Parathyroid adenoma (tissue), 2 donors: ENCODE results near the gene GALNT11.

Source experiments
- H2AFZ ChIP-seq: fragments of 300-600 bp; sonication (generic); one replicate; pipeline ENCODE4 v1.7.0; 2017; ENCODE audit warnings: antibody characterized with exemption, mild to moderate bottlenecking
- H3K27ac ChIP-seq: fragments of 300-600 bp; sonication (generic); one replicate; pipeline ENCODE4 v1.7.0; 2017
- H3K27me3 ChIP-seq: fragments of 300-600 bp; sonication (generic); one replicate; pipeline ENCODE4 v1.7.0; 2017; ENCODE audit warnings: low read length; ENCODE audit not compliant: control insufficient read depth, insufficient read depth
- H3K36me3 ChIP-seq: fragments of 300-600 bp; sonication (generic); one replicate; pipeline ENCODE4 v1.7.0; 2017; ENCODE audit warnings: low read length; ENCODE audit not compliant: control insufficient read depth, insufficient read depth
- H3K4me1 ChIP-seq: fragments of 300-600 bp; sonication (generic); one replicate; pipeline ENCODE4 v1.7.0; 2017; ENCODE audit warnings: control low read depth
- H3K4me2 ChIP-seq: fragments of 300-600 bp; sonication (generic); one replicate; pipeline ENCODE4 v1.7.0; 2017; ENCODE audit warnings: low read length
- H3K4me3 ChIP-seq: fragments of 300-600 bp; sonication (generic); one replicate; pipeline ENCODE4 v1.7.0; 2017; ENCODE audit warnings: low read depth, low read length
- H3K79me2 ChIP-seq: fragments of 300-600 bp; sonication (generic); one replicate; pipeline ENCODE4 v1.7.0; 2017; ENCODE audit warnings: control low read depth
- H3K9ac ChIP-seq: fragments of 300-600 bp; sonication (generic); one replicate; pipeline ENCODE4 v1.7.0; 2017; ENCODE audit warnings: mild to moderate bottlenecking
- H3K9me3 ChIP-seq: fragments of 300-600 bp; sonication (generic); one replicate; pipeline ENCODE4 v1.7.0; 2017; ENCODE audit warnings: low read length; ENCODE audit not compliant: control insufficient read depth
- TF ChIP-seq, protein P1 (sequence below): fragments of 300-600 bp; sonication (generic); IDR thresholded peaks from one replicate; pipeline ENCODE4 v1.7.0; 2017; ENCODE audit warnings: antibody characterized with exemption, mild to moderate bottlenecking
- donor health status: primary hyperparathyroidism.

The GALNT11 gene

GRCh38 chr7:152144557-152145245, 119.2 kb downstream of the GALNT11 start:
- Histone ChIP-seq H3K4me3 (no peak overlapping the region), H3K27ac (no peak overlapping the region), H3K27me3 (no peaks in the 10 kb centered on the region), H3K36me3 (no peaks in the 10 kb centered on the region), H3K4me1 (peaks cover 6% of the 10 kb centered on the region), H3K9me3 (no peaks in the 10 kb centered on the region), H3K4me2 (no peak overlapping the region), H3K9ac (no peak overlapping the region), H3K79me2 (no peaks in the 10 kb centered on the region), H2AFZ (no peak overlapping the region)
- TF ChIP-seq, protein P1, sequence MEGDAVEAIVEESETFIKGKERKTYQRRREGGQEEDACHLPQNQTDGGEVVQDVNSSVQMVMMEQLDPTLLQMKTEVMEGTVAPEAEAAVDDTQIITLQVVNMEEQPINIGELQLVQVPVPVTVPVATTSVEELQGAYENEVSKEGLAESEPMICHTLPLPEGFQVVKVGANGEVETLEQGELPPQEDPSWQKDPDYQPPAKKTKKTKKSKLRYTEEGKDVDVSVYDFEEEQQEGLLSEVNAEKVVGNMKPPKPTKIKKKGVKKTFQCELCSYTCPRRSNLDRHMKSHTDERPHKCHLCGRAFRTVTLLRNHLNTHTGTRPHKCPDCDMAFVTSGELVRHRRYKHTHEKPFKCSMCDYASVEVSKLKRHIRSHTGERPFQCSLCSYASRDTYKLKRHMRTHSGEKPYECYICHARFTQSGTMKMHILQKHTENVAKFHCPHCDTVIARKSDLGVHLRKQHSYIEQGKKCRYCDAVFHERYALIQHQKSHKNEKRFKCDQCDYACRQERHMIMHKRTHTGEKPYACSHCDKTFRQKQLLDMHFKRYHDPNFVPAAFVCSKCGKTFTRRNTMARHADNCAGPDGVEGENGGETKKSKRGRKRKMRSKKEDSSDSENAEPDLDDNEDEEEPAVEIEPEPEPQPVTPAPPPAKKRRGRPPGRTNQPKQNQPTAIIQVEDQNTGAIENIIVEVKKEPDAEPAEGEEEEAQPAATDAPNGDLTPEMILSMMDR, result no peak

GRCh38 chr7:152145853-152146466, 120.5 kb downstream of the GALNT11 start:
- Histone ChIP-seq H3K36me3 (no peaks in the 10 kb centered on the region), H3K4me2 (no peak overlapping the region), H3K79me2 (no peaks in the 10 kb centered on the region), H3K4me1 (peaks cover 6% of the 10 kb centered on the region), H3K27ac (no peak overlapping the region), H3K27me3 (no peaks in the 10 kb centered on the region), H2AFZ (no peak overlapping the region), H3K4me3 (no peak overlapping the region), H3K9me3 (no peaks in the 10 kb centered on the region), H3K9ac (no peak overlapping the region)
- TF ChIP-seq, protein P1, result peak; percentile 53

DNA sequence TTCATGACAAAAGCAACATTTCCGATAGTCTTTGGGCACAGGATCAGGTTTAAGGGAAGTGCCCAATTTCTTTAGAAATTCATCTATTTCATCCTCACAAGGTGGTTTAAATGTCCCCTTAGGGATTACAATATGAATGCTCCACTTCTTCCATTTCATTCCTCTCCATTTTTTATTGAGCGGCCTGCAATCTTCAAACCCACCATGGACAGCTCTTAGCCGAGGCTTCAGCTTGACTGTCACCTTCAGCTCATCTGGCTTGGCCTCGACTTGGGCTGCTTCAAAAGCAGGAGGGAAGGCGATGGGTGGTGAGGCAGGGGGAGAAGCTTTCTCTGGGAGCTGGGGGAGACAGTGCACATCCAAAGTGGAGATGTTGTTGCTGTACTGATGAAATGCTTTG, 123.2 kb downstream of the GALNT11 start:
- no peaks in the 10 kb centered on the region for H3K36me3 ChIP-seq
- H3K27ac ChIP-seq, result no peak overlapping the region
- TF ChIP-seq, protein P1, result no peak
- no peak overlapping the region for H3K4me3 ChIP-seq
- H3K4me2 ChIP-seq, result no peak overlapping the region
- H3K9ac ChIP-seq, result no peak overlapping the region
- H3K27me3 ChIP-seq, result no peaks in the 10 kb centered on the region
- peaks cover under 1% of the 10 kb centered on the region for H3K4me1 ChIP-seq
- H2AFZ ChIP-seq, result no peak overlapping the region
- no peaks in the 10 kb centered on the region for H3K9me3 ChIP-seq
- no peaks in the 10 kb centered on the region for H3K79me2 ChIP-seq

GRCh38 chr7:152149363-152149762, 123.9 kb downstream of the GALNT11 start:
- no peak overlapping the region for H3K9ac ChIP-seq
- no peaks in the 10 kb centered on the region for H3K9me3 ChIP-seq
- H3K4me2 ChIP-seq, result no peak overlapping the region
- no peak overlapping the region for H3K27ac ChIP-seq
- H3K4me3 ChIP-seq, result no peak overlapping the region
- no peak overlapping the region for H2AFZ ChIP-seq
- no peaks in the 10 kb centered on the region for H3K4me1 ChIP-seq
- TF ChIP-seq, protein P1, result no peak
- no peaks in the 10 kb centered on the region for H3K36me3 ChIP-seq
- H3K79me2 ChIP-seq, result no peaks in the 10 kb centered on the region
- no peaks in the 10 kb centered on the region for H3K27me3 ChIP-seq

DNA sequence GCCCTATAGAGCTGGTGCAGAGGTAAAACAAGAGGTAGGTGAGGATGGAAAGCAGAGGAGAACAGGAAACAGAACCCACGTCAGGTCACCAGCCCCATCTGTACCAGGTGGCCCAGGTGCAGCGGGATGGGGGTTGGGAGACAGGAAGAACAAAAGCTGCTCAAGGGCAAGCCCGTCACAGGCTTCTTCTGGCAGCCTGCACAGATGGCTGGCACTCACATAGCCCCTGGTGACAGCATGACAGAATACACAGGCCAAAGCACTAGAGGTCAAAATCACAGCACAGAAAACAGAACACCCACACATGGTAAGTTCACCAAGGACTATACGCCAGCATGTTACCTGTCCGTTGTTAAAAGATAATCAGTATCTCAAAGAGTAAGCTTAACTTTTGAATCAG, 126.8 kb downstream of the GALNT11 start:
- no peak overlapping the region for H3K27ac ChIP-seq
- H3K36me3 ChIP-seq, result no peaks in the 10 kb centered on the region
- no peak overlapping the region for H3K4me2 ChIP-seq
- no peaks in the 10 kb centered on the region for H3K9me3 ChIP-seq
- H2AFZ ChIP-seq, result no peak overlapping the region
- no peak overlapping the region for H3K9ac ChIP-seq
- no peaks in the 10 kb centered on the region for H3K27me3 ChIP-seq
- no peaks in the 10 kb centered on the region for H3K79me2 ChIP-seq
- H3K4me1 ChIP-seq, result no peaks in the 10 kb centered on the region
- H3K4me3 ChIP-seq, result no peak overlapping the region
- TF ChIP-seq, protein P1, result no peak
